Nephron (organoid): ENCODE results near the gene ZNF93.
"Not testable (repeated sequence)": the region's sequence is repeated elsewhere in the genome, so short reads cannot be mapped to it uniquely, and the experiment has no call there.

Source experiments
- H3K27ac Mint-ChIP-seq, 3 experiments: 2 replicates each; pipeline ENCODE4 v1.8.0; 2020; ENCODE audit warnings: mixed read lengths in 3 of 3, mild to moderate bottlenecking in 2 of 3, moderate library complexity in 1 of 3
- H3K27me3 Mint-ChIP-seq: 2 replicates; pipeline ENCODE4 v1.8.0; 2021; ENCODE audit warnings: low read depth, mild to moderate bottlenecking, moderate library complexity, mixed read lengths
- H3K36me3 Mint-ChIP-seq: 2 replicates; pipeline ENCODE4 v1.8.0; 2020; ENCODE audit warnings: low read depth, mixed read lengths
- H3K4me1 Mint-ChIP-seq: 2 replicates; pipeline ENCODE4 v1.8.0; 2020; ENCODE audit warnings: mixed read lengths
- H3K4me3 Mint-ChIP-seq, 3 experiments: 2 replicates each; pipeline ENCODE4 v1.8.0; 2020; ENCODE audit warnings: mild to moderate bottlenecking in 3 of 3, mixed read lengths in 3 of 3, moderate library complexity in 2 of 3
- H3K9me3 Mint-ChIP-seq: 2 replicates; pipeline ENCODE4 v1.8.0; 2020; ENCODE audit warnings: mixed read lengths
- CTCF ChIP-seq, 3 experiments: fragments of 200-600 bp; sonication (generic); IDR thresholded peaks; one replicate each; pipeline ENCODE4 v1.5.0; 2021; ENCODE audit warnings: antibody characterized with exemption in 3 of 3; ENCODE audit not compliant: unreplicated experiment in 3 of 3

Gene ZNF93

GRCh38 chr19:19900139-19900728, 512 bp upstream of the ZNF93 start:
- peaks cover 93% of the 10 kb centered on the region for H3K36me3 Mint-ChIP-seq
- peaks cover 77% of the 10 kb centered on the region for H3K9me3 Mint-ChIP-seq
- peak overlapping the region; percentile 94 to 98 (median 97) for H3K4me3 Mint-ChIP-seq
- H3K27ac Mint-ChIP-seq, result peak overlapping the region; percentile 97 to 98 (median 98)
- H3K27me3 Mint-ChIP-seq, result peaks cover 7% of the 10 kb centered on the region
- no peak for TF ChIP-seq CTCF (IDR thresholded peaks at IDR 0.05; ENCODE audit: unreplicated experiment in 3 of 3)
- peaks cover 7% of the 10 kb centered on the region for H3K4me1 Mint-ChIP-seq

GRCh38 chr19:19907551-19907950, 6.8 kb downstream of the ZNF93 start:
- H3K4me3 Mint-ChIP-seq, H3K27ac Mint-ChIP-seq, H3K4me1 Mint-ChIP-seq, H3K27me3 Mint-ChIP-seq: not testable (repeated sequence)
- peaks cover 72% of the 10 kb centered on the region for H3K9me3 Mint-ChIP-seq
- H3K36me3 Mint-ChIP-seq, result peaks cover 98% of the 10 kb centered on the region

- Mint-ChIP-seq H3K4me3 (no peak overlapping the region), H3K9me3 (peaks cover 78% of the 10 kb centered on the region), H3K4me1 (no peaks in the 10 kb centered on the region), H3K36me3 (peaks cover 98% of the 10 kb centered on the region), H3K27ac (no peak overlapping the region), H3K27me3 (peaks cover 5% of the 10 kb centered on the region)
- TF ChIP-seq CTCF (IDR thresholded peaks at IDR 0.05; ENCODE audit: unreplicated experiment in 3 of 3), result no peak
Observed at GRCh38 chr19:19909654-19910053, 8.9 kb downstream of the ZNF93 start.

GRCh38 chr19:19911150-19911549, 10.4 kb downstream of the ZNF93 start:
- Mint-ChIP-seq H3K36me3 (peaks cover 98% of the 10 kb centered on the region), H3K27me3 (no peaks in the 10 kb centered on the region)
- TF ChIP-seq CTCF (IDR thresholded peaks at IDR 0.05; ENCODE audit: unreplicated experiment in 3 of 3), result no peak

GRCh38 chr19:19914596-19914995, 13.8 kb downstream of the ZNF93 start:
- Mint-ChIP-seq H3K36me3 (peaks cover 98% of the 10 kb centered on the region), H3K9me3 (peaks cover 70% of the 10 kb centered on the region), H3K4me1 (no peaks in the 10 kb centered on the region), H3K27ac (no peak overlapping the region), H3K27me3 (no peaks in the 10 kb centered on the region), H3K4me3 (no peak overlapping the region)
- no peak for TF ChIP-seq CTCF (IDR thresholded peaks at IDR 0.05; ENCODE audit: unreplicated experiment in 3 of 3)

More at GRCh38 chr19:19911150-19911549, 10.4 kb downstream of the ZNF93 start:
- Mint-ChIP-seq H3K9me3 (peaks cover 69% of the 10 kb centered on the region), H3K4me3 (no peak overlapping the region), H3K27ac (no peak overlapping the region), H3K4me1 (no peaks in the 10 kb centered on the region)

GRCh38 chr19:19930417-19930816, 29.7 kb downstream of the ZNF93 start:
- not testable (repeated sequence) for H3K4me3 Mint-ChIP-seq, H3K4me1 Mint-ChIP-seq, H3K27me3 Mint-ChIP-seq, H3K27ac Mint-ChIP-seq
- H3K36me3 Mint-ChIP-seq, result peaks cover 94% of the 10 kb centered on the region
- H3K9me3 Mint-ChIP-seq, result peaks cover 66% of the 10 kb centered on the region

GRCh38 chr19:19933432-19934314, 32.9 kb downstream of the ZNF93 start:
- peaks cover 65% of the 10 kb centered on the region for H3K9me3 Mint-ChIP-seq
- H3K4me1 Mint-ChIP-seq, H3K27ac Mint-ChIP-seq, H3K27me3 Mint-ChIP-seq, H3K4me3 Mint-ChIP-seq: not testable (repeated sequence)
- H3K36me3 Mint-ChIP-seq, result peaks cover 75% of the 10 kb centered on the region
